H9 (cell line): ENCODE results near the gene TAOK2. TPM values are rescaled to one million over a fixed set of nuclear protein-coding genes. Genes with fewer than 3 reads are reported as not detected.

Source experiments
- DNase-seq: peaks from one replicate; pipeline ENCODE4 v3.0.0-alpha.2; 2017
- H2AFZ ChIP-seq: one replicate; pipeline ENCODE4 v1.6.1; 2013; ENCODE audit warnings: mild to moderate bottlenecking, low read length, control low read depth, moderate library complexity
- H2AK5ac ChIP-seq: 2 replicates; pipeline ENCODE4 v1.6.1; 2013; ENCODE audit warnings: low read length, control low read depth, mixed read lengths; ENCODE audit not compliant: insufficient read length
- H2BK120ac ChIP-seq: one replicate; pipeline ENCODE4 v1.6.1; 2013; ENCODE audit warnings: low read depth, mild to moderate bottlenecking, low read length, control low read depth, inconsistent platforms; ENCODE audit not compliant: poor library complexity, severe bottlenecking
- H2BK12ac ChIP-seq: 2 replicates; pipeline ENCODE4 v1.6.1; 2013; ENCODE audit warnings: low read length, control low read depth, mixed read lengths, low read depth; ENCODE audit not compliant: insufficient read length
- H2BK15ac ChIP-seq: 2 replicates; pipeline ENCODE4 v1.6.1; 2013; ENCODE audit warnings: low read depth, low read length, control low read depth
- H2BK20ac ChIP-seq: one replicate; pipeline ENCODE4 v1.6.1; 2013; ENCODE audit warnings: low read depth, mild to moderate bottlenecking, low read length, control low read depth, inconsistent platforms; ENCODE audit not compliant: poor library complexity, severe bottlenecking
- H2BK5ac ChIP-seq: 2 replicates; pipeline ENCODE4 v1.6.1; 2013; ENCODE audit warnings: low read length, control low read depth, mixed read lengths; ENCODE audit not compliant: insufficient read length
- H3K14ac ChIP-seq: 2 replicates; pipeline ENCODE4 v1.6.1; 2013; ENCODE audit warnings: low read length, control low read depth; ENCODE audit not compliant: insufficient read depth
- H3K18ac ChIP-seq: 2 replicates; pipeline ENCODE4 v1.6.1; 2013; ENCODE audit warnings: low read depth, mild to moderate bottlenecking, mixed read lengths, low read length, control low read depth; ENCODE audit not compliant: insufficient read length
- H3K23ac ChIP-seq: 2 replicates; pipeline ENCODE4 v1.6.1; 2013; ENCODE audit warnings: low read length, control low read depth, mixed read lengths, low read depth; ENCODE audit not compliant: insufficient read length
- H3K23me2 ChIP-seq: 2 replicates; pipeline ENCODE4 v1.6.1; 2013; ENCODE audit warnings: low read depth, mild to moderate bottlenecking, mixed read lengths, low read length, control low read depth; ENCODE audit not compliant: insufficient read length, poor library complexity, severe bottlenecking
- H3K27ac ChIP-seq: 2 replicates; pipeline ENCODE4 v1.5.1; 2013; ENCODE audit warnings: low read length, control low read depth, mixed read lengths, low read depth; ENCODE audit not compliant: insufficient read length
- H3K27me3 ChIP-seq: 2 replicates; pipeline ENCODE4 v1.6.1; 2013; ENCODE audit warnings: low read length, control low read depth, inconsistent platforms; ENCODE audit not compliant: insufficient read depth
- H3K4ac ChIP-seq: 2 replicates; pipeline ENCODE4 v1.6.1; 2013; ENCODE audit warnings: low read depth, mild to moderate bottlenecking, control low read depth, inconsistent platforms, low read length, moderate library complexity
- H3K4me1 ChIP-seq: 2 replicates; pipeline ENCODE4 v1.6.1; 2013; ENCODE audit warnings: low read length, control low read depth, inconsistent platforms; ENCODE audit not compliant: insufficient read depth
- H3K4me2 ChIP-seq: 2 replicates; pipeline ENCODE4 v1.6.1; 2013; ENCODE audit warnings: low read length, control low read depth, mixed read lengths; ENCODE audit not compliant: insufficient read length, insufficient read depth
- H3K56ac ChIP-seq: 2 replicates; pipeline ENCODE4 v1.6.1; 2013; ENCODE audit warnings: low read depth, mild to moderate bottlenecking, mixed read lengths, low read length, control low read depth; ENCODE audit not compliant: insufficient read length
- H3K79me1 ChIP-seq: 2 replicates; pipeline ENCODE4 v1.6.1; 2013; ENCODE audit warnings: low read depth, mild to moderate bottlenecking, moderate library complexity, low read length, control low read depth, inconsistent platforms; ENCODE audit not compliant: insufficient read depth, poor library complexity, severe bottlenecking
- H3K79me2 ChIP-seq: 2 replicates; pipeline ENCODE4 v1.6.1; 2013; ENCODE audit warnings: low read length, control low read depth, inconsistent platforms; ENCODE audit not compliant: insufficient read depth
- H3K9ac ChIP-seq: 2 replicates; pipeline ENCODE4 v1.6.1; 2013; ENCODE audit warnings: low read length, control low read depth, mixed read lengths; ENCODE audit not compliant: insufficient read length; ENCODE audit errors: extremely low read depth
- H3K9me3 ChIP-seq: one replicate; pipeline ENCODE4 v1.6.1; 2013; ENCODE audit warnings: low read depth, low read length, inconsistent platforms; ENCODE audit not compliant: control insufficient read depth
- H3T11ph ChIP-seq: one replicate; pipeline ENCODE4 v1.6.1; 2013; ENCODE audit warnings: mild to moderate bottlenecking, low read length, control low read depth, inconsistent platforms
- H4K20me1 ChIP-seq: one replicate; pipeline ENCODE4 v1.6.1; 2013; ENCODE audit not compliant: control insufficient read depth, insufficient read length, insufficient read depth
- H4K5ac ChIP-seq: 2 replicates; pipeline ENCODE4 v1.6.1; 2013; ENCODE audit warnings: low read depth, mild to moderate bottlenecking, mixed read lengths, low read length, control low read depth; ENCODE audit not compliant: insufficient read length
- H4K8ac ChIP-seq: replicated peaks from 2 replicates; pipeline ENCODE4 v1.6.1; 2013; ENCODE audit warnings: low read length, control low read depth, mixed read lengths, low read depth; ENCODE audit not compliant: insufficient read length
- H4K91ac ChIP-seq: 2 replicates; pipeline ENCODE4 v1.6.1; 2013; ENCODE audit warnings: low read depth, mild to moderate bottlenecking, moderate library complexity, mixed read lengths, low read length, control low read depth; ENCODE audit not compliant: insufficient read length
- H3K27ac Mint-ChIP-seq, 3 experiments: 2 replicates in 2 of 3; 3 replicates in 1 of 3; pipeline ENCODE4 v1.8.0; 2020 to 2021; ENCODE audit warnings: mixed read lengths in 3 of 3, mild to moderate bottlenecking in 1 of 3, moderate library complexity in 1 of 3
- H3K27me3 Mint-ChIP-seq: 2 replicates; pipeline ENCODE4 v1.8.0; 2021; ENCODE audit warnings: low read depth, mild to moderate bottlenecking, moderate library complexity, mixed read lengths
- H3K36me3 Mint-ChIP-seq, 3 experiments: 2 replicates in 2 of 3; 3 replicates in 1 of 3; pipeline ENCODE4 v1.8.0; 2020 to 2021; ENCODE audit warnings: low read depth in 3 of 3, mixed read lengths in 3 of 3; ENCODE audit not compliant: insufficient read depth in 1 of 3
- H3K4me1 Mint-ChIP-seq, 2 experiments: 2 replicates each; pipeline ENCODE4 v1.8.0; 2020; ENCODE audit warnings: mixed read lengths in 2 of 2
- H3K4me3 Mint-ChIP-seq, 2 experiments: 2 replicates in 1 of 2; 3 replicates in 1 of 2; pipeline ENCODE4 v1.8.0; 2020 to 2021; ENCODE audit warnings: mild to moderate bottlenecking in 2 of 2, mixed read lengths in 2 of 2, moderate library complexity in 1 of 2
- H3K9me3 Mint-ChIP-seq, 2 experiments: 2 replicates in 1 of 2; 3 replicates in 1 of 2; pipeline ENCODE4 v1.8.0; 2020; ENCODE audit warnings: mild to moderate bottlenecking in 2 of 2, mixed read lengths in 2 of 2, moderate library complexity in 1 of 2
- WGBS: extraction: QIAGEN DNeasy Blood & Tissue Kit; methylation state at CpG from one replicate; pipeline ENCODE4 v1.1.7; 2013; ENCODE audit warnings: missing lambda C conversion rate, low lambda C conversion rate, mixed read lengths; ENCODE audit not compliant: insufficient read length; ENCODE audit errors: extremely low coverage; 5-methylcytosine and 5-hydroxymethylcytosine counted together
- total RNA-seq: library from RNA; stranded (reverse); gene quantifications from 2 replicates; pipeline ENCODE4 v1.2.1, GENCODE V29; 2021
- TF ChIP-seq, protein P1 (sequence below): fragments of 200-600 bp; sonication (generic); conservative IDR thresholded peaks from 3 replicates; pipeline ENCODE4 v1.8.0; 2021; ENCODE audit warnings: antibody characterized with exemption, mild to moderate bottlenecking

The TAOK2 gene
- total RNA-seq, 1 experiment from 2014 or later: 43.9 TPM

DNA sequence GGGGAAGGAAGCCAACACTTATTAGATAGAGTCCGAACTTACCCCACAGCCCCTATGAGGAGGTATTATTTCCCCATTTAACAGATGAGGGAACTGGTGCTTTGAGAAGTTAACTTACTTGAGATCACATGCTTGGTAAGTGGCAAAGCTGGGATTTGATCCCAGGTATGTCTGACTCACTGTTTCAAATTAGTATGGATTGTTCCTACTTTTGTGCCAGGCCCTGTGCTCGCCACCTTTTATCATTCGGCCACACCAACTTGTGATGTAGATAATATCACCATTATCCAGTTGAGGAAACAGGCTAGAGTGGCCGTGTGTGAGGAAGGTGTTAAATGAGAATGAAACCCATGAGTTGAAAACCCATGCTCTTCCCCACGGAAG lies 11.1 kb downstream of the TAOK2 start:
- no peak overlapping the region for H2BK5ac ChIP-seq
- no peaks in the 10 kb centered on the region for H3K27me3 Mint-ChIP-seq
- H3K27me3 ChIP-seq: no peaks in the 10 kb centered on the region
- no peaks in the 10 kb centered on the region for H3K9me3 ChIP-seq
- no peak overlapping the region for H4K8ac ChIP-seq
- no peak overlapping the region for H2BK15ac ChIP-seq
- no peak overlapping the region for H2BK12ac ChIP-seq
- H3K14ac ChIP-seq: no peak overlapping the region
- H3K4ac ChIP-seq: no peak overlapping the region
- H3K56ac ChIP-seq: no peak overlapping the region
- no peaks in the 10 kb centered on the region for H3K9me3 Mint-ChIP-seq
- no peaks in the 10 kb centered on the region for H3K79me1 ChIP-seq
- no peak overlapping the region for H3K27ac Mint-ChIP-seq
- no peak overlapping the region for H2AK5ac ChIP-seq
- H3K23ac ChIP-seq: no peak overlapping the region
- no CpG with 5 or more reads among the region's 5 CpGs for WGBS
- H3K18ac ChIP-seq: no peak overlapping the region
- no peak overlapping the region for H3K4me3 Mint-ChIP-seq
- no peak for DNase-seq
- TF ChIP-seq, protein P1, sequence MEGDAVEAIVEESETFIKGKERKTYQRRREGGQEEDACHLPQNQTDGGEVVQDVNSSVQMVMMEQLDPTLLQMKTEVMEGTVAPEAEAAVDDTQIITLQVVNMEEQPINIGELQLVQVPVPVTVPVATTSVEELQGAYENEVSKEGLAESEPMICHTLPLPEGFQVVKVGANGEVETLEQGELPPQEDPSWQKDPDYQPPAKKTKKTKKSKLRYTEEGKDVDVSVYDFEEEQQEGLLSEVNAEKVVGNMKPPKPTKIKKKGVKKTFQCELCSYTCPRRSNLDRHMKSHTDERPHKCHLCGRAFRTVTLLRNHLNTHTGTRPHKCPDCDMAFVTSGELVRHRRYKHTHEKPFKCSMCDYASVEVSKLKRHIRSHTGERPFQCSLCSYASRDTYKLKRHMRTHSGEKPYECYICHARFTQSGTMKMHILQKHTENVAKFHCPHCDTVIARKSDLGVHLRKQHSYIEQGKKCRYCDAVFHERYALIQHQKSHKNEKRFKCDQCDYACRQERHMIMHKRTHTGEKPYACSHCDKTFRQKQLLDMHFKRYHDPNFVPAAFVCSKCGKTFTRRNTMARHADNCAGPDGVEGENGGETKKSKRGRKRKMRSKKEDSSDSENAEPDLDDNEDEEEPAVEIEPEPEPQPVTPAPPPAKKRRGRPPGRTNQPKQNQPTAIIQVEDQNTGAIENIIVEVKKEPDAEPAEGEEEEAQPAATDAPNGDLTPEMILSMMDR: no peak
- H4K91ac ChIP-seq: no peak overlapping the region
- no peak overlapping the region for H2BK20ac ChIP-seq
- H3K4me1 ChIP-seq: no peaks in the 10 kb centered on the region
- no peaks in the 10 kb centered on the region for H3K4me1 Mint-ChIP-seq
- H3K23me2 ChIP-seq: no peaks in the 10 kb centered on the region
- H4K5ac ChIP-seq: no peak overlapping the region
- no peak overlapping the region for H3T11ph ChIP-seq
- no peak overlapping the region for H3K27ac ChIP-seq
- no peaks in the 10 kb centered on the region for H4K20me1 ChIP-seq
- H2BK120ac ChIP-seq: no peak overlapping the region
- H2AFZ ChIP-seq: no peak overlapping the region
- H3K79me2 ChIP-seq: no peaks in the 10 kb centered on the region
- H3K4me2 ChIP-seq: no peak overlapping the region
- peaks cover 48 to 87% (median 78%) of the 10 kb centered on the region in 3 experiments for H3K36me3 Mint-ChIP-seq
- H3K9ac ChIP-seq: no peak overlapping the region
